ENCODE results near the gene PALLD.

The PALLD gene

DNA sequence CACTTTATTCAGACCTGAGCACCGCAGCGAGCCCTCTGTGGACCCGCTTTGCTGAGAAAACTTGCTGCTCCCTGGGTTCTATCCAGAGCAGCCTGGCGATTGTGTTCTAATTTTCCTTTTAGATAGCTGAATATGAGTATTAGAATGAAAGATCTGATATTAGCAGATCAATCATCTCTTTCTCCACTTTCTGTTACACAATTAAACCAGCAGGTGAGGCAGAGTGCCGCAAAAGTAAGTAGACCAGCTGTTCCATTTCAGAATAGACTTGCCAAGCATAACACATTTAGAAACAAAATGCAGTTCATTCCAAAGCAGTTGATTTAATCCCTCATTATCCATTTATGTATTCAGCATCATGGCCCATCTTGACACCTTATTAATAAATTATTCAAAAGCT, 58.6 kb downstream of the PALLD start:
- no peak overlapping the region for H3K4me3 ChIP-seq (ENCODE audit: low read depth, low read length)
- DNase-seq (ENCODE audit: low read depth) = no peak
- TF ChIP-seq, protein P1, sequence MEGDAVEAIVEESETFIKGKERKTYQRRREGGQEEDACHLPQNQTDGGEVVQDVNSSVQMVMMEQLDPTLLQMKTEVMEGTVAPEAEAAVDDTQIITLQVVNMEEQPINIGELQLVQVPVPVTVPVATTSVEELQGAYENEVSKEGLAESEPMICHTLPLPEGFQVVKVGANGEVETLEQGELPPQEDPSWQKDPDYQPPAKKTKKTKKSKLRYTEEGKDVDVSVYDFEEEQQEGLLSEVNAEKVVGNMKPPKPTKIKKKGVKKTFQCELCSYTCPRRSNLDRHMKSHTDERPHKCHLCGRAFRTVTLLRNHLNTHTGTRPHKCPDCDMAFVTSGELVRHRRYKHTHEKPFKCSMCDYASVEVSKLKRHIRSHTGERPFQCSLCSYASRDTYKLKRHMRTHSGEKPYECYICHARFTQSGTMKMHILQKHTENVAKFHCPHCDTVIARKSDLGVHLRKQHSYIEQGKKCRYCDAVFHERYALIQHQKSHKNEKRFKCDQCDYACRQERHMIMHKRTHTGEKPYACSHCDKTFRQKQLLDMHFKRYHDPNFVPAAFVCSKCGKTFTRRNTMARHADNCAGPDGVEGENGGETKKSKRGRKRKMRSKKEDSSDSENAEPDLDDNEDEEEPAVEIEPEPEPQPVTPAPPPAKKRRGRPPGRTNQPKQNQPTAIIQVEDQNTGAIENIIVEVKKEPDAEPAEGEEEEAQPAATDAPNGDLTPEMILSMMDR (conservative IDR thresholded peaks at IDR 0.05; ENCODE audit: low read depth, low read length) = no peak

DNA sequence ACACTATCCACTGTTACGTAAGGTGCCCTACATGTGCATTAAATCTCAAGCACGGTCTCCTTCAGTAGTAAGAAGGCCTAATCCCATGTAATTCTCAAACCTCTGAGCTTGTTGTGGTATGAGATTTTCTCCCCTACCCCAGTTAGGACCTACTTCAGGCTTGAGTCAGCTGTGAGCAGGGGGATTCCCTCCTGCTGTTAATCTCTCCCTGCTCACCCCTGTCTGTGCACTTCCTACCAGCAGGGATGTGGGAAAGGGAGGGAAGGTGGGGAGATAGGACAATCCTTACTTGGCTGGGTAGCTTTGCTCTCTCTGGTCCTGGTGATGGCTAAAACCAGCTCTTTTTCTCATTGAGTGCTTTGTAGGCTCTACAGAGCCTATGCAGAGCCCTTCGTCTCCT, 60.8 kb downstream of the PALLD start:
- DNase-seq (ENCODE audit: low read depth) = no peak
- TF ChIP-seq, protein P1 (conservative IDR thresholded peaks at IDR 0.05; ENCODE audit: low read depth, low read length) = no peak
- H3K4me3 ChIP-seq (ENCODE audit: low read depth, low read length) = no peak overlapping the region

DNA sequence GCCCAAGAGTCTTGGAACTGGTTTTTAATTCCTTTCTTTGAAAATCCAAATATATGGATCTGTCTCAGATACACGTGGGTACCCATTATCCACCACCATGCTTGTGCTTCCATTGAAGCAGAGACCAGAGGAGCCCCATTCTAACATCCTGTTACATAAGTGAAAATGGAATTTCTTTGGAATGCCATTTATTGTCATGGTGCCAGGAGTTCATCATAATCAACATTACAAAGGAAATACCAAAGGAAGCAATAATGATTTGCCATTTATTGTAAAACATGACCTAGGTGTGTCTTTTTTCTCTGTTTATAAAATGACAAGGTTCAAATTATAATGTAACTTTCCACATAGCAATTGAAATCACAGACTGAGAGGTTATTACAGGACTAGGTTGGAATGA, 61.7 kb downstream of the PALLD start:
- TF ChIP-seq, protein P1 (conservative IDR thresholded peaks at IDR 0.05; ENCODE audit: low read depth, low read length) = no peak
- H3K4me3 ChIP-seq (ENCODE audit: low read depth, low read length) = no peak overlapping the region
- DNase-seq (ENCODE audit: low read depth) = peak; percentile 65

DNA sequence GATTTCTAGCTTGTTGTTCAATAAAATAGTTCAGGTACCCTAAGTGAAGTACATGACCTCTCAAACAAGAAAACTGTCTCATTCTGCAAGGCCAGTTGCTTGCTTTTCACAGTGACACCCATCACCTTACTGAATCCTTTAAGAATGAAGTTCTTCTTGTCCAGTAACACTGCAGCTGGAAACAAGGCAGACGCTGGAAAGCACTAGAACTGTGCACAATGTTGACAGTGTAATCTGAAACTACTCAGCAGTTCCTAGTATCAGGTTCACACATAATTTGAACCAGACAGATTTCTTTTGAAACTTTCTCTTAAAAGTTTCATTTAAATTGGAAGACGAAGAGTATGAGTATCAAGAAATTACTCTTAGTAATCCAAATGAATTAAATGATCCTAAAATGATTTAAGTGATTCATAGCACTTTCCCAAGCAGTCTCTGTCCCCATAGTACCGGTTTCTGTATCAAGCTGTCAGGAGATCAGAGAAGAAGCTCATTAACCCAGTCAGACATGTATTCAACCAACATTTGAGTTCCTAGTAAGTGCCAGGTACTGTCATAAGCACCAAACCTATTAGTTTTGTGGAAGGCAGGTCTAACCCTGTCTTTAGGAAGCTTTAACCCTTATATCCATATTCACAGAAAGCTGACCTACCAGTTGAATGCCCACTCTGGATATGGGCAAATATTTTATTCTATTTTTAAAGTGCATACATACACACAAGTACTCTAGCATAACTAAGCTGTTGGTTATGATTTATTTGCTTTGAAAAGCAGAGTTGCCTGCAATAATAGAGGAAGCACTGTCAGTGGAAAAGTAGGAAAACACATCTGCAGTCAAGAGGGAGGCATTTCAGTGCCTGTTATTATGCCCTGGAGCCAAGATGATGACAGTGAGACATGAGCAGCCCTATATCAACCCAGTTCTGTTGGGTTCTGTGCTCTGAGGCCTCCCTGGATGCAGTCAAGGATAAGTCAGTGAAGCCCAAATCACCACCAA, 63.6 kb downstream of the PALLD start:
- no peak overlapping the region for H3K4me3 ChIP-seq (ENCODE audit: low read depth, low read length)
- TF ChIP-seq, protein P1 (conservative IDR thresholded peaks at IDR 0.05; ENCODE audit: low read depth, low read length) = no peak
- peak; percentile 84 for DNase-seq (ENCODE audit: low read depth)

DNA sequence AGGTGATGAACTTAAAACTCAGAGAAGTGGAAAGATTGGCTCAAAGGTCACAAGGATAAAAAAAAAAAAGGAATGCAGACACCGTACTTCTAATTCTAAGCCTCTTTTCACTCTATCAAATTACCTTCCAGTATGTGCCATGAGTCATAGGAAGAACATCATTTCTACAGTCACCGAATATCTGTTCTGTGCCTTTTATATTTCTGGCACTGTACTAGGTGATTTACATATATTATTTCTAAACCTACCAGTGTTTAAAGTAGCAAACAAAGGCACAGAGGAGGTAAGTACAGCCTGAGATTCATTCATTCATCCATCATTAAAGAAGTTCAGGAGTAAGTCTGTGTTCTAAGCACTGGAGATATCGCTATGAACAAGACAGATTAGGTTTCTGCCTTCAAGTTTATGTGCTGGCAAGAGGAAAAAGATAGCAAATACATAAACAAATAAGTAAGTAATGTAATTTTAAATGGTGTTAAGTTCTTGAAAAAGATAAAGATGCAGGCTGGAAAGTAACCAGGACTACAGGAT, 65.3 kb downstream of the PALLD start:
- H3K4me3 ChIP-seq (ENCODE audit: low read depth, low read length) = no peak overlapping the region
- TF ChIP-seq, protein P1 (conservative IDR thresholded peaks at IDR 0.05; ENCODE audit: low read depth, low read length) = no peak
- DNase-seq (ENCODE audit: low read depth) = peak; percentile 70

DNA sequence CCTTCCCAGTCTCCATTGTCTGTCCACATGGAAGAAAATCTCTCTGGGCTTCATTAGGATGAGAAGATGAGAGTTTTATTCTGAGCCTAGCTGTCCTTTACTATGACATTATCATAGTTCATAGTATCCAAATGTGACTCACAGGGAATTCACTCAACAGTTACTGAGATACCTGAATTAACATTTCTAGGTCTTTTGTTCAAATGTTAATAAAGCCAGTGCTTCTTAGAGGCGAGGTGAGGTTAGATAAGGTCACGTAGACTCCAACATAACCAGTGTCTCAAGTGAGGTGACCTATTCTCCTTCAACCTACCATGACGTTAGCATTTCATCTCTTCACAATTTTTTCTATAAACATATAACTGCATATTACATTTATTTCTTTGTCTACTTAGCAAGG, 67.2 kb downstream of the PALLD start:
- TF ChIP-seq, protein P1 (conservative IDR thresholded peaks at IDR 0.05; ENCODE audit: low read depth, low read length) = no peak
- no peak for DNase-seq (ENCODE audit: low read depth)
- no peak overlapping the region for H3K4me3 ChIP-seq (ENCODE audit: low read depth, low read length)

All from choroid plexus epithelial cell (primary cell).